ENCODE measurements around the gene ZNF423. TPM values are rescaled to one million over a fixed set of nuclear protein-coding genes. Genes with fewer than 3 reads are reported as not detected.

Gene ZNF423
- total RNA-seq, 1 experiment from 2014 or later = 0.20 TPM

GRCh38 chr16:49786926-49787557, 68.9 kb downstream of the ZNF423 start:
- DNase-seq (ENCODE audit: low read depth) = no peak

GRCh38 chr16:49785970-49786369, 69.9 kb downstream of the ZNF423 start:
- no peak for DNase-seq (ENCODE audit: low read depth)

GRCh38 chr16:49782405-49782804, 73.5 kb downstream of the ZNF423 start:
- no peak for DNase-seq (ENCODE audit: low read depth)

- no peak for DNase-seq (ENCODE audit: low read depth)
These were observed 74.5 kb downstream of the ZNF423 start for GRCh38 chr16:49781401-49781800.

GRCh38 chr16:49780433-49780832, 75.5 kb downstream of the ZNF423 start:
- no peak for DNase-seq (ENCODE audit: low read depth)

- no peak for DNase-seq (ENCODE audit: low read depth)
These were observed 75.9 kb downstream of the ZNF423 start for GRCh38 chr16:49779979-49780378.

- DNase-seq (ENCODE audit: low read depth) = no peak
These were observed 77.5 kb downstream of the ZNF423 start for GRCh38 chr16:49778202-49778930.

- DNase-seq (ENCODE audit: low read depth) = no peak
These were observed 79.2 kb downstream of the ZNF423 start for GRCh38 chr16:49776734-49777133.

- no peak for DNase-seq (ENCODE audit: low read depth)
These were observed 79.8 kb downstream of the ZNF423 start for GRCh38 chr16:49776085-49776595.

- no peak for DNase-seq (ENCODE audit: low read depth)
These were observed 80.3 kb downstream of the ZNF423 start for GRCh38 chr16:49775581-49775980.

GRCh38 chr16:49775018-49775417, 80.9 kb downstream of the ZNF423 start:
- no peak for DNase-seq (ENCODE audit: low read depth)

- no peak for DNase-seq (ENCODE audit: low read depth)
These were observed 82.1 kb downstream of the ZNF423 start for GRCh38 chr16:49773534-49774475.

- DNase-seq (ENCODE audit: low read depth) = no peak
These were observed 87.9 kb downstream of the ZNF423 start for GRCh38 chr16:49767998-49768397.

GRCh38 chr16:49767414-49767813, 88.5 kb downstream of the ZNF423 start:
- no peak for DNase-seq (ENCODE audit: low read depth)

GRCh38 chr16:49766225-49766624, 89.7 kb downstream of the ZNF423 start:
- no peak for DNase-seq (ENCODE audit: low read depth)

- peak; percentile 10 for DNase-seq (ENCODE audit: low read depth)
These were observed 92.1 kb downstream of the ZNF423 start for GRCh38 chr16:49763826-49764225.

- DNase-seq (ENCODE audit: low read depth) = no peak
These were observed 95.1 kb downstream of the ZNF423 start for GRCh38 chr16:49760815-49761214.

- DNase-seq (ENCODE audit: low read depth) = no peak
These were observed 98.3 kb downstream of the ZNF423 start for GRCh38 chr16:49757559-49758069.

GRCh38 chr16:49756775-49757558, 98.9 kb downstream of the ZNF423 start:
- peak; percentile 67 for DNase-seq (ENCODE audit: low read depth)

GRCh38 chr16:49755716-49756505, 100.0 kb downstream of the ZNF423 start:
- no peak for DNase-seq (ENCODE audit: low read depth)

Measured in M059J (cell line).